Measurements from ENCODE around the gene CPHXL2.
A peak's percentile ranks its signal among the peaks of the same experiment; 100 is the strongest.

Gene CPHXL2

DNA sequence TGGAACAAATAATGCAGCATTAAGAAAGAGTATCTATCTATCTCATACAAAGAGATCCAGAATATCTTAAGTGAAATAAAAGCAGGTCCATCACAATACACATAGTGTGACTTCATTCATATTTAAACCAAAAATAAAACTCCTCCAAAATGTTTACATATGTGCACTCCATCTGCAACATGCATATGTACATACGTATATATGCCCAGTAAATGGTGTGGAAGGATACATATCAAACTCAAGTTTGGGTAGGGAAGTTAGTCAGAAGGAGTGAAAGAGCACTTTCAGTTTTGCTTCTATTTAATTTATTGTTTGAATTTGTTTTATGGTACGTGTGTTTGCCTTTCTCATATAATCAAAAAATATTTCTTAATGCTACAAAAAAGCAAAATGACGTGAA is 41.8 kb downstream of the CPHXL2 start:
- DNase-seq: no peak

- DNase-seq: no peak
Observed at GRCh38 chr16:75632857-75633256, 44.0 kb downstream of the CPHXL2 start.

DNA sequence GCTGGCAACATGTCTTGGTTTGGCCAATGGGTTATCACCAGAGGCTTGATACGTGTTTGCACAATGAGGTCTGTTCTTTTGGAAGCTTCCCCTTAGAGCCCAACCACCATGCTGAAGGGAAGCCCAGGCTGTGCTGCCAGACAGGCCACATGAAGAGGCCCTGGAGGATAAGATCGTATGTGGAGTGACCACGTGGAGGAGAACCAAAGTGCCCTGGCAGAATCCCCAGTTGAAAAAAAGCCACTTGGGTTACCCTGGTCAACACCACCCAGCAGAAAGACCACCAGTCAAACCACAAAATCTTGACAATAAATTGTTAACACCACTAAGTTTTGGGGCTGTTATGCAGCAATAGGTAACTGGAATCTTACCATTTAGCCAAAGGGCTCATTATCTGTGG is 46.8 kb downstream of the CPHXL2 start:
- no peak for DNase-seq

GRCh38 chr16:75629132-75629531 is 47.7 kb downstream of the CPHXL2 start:
- no peak for DNase-seq

DNA sequence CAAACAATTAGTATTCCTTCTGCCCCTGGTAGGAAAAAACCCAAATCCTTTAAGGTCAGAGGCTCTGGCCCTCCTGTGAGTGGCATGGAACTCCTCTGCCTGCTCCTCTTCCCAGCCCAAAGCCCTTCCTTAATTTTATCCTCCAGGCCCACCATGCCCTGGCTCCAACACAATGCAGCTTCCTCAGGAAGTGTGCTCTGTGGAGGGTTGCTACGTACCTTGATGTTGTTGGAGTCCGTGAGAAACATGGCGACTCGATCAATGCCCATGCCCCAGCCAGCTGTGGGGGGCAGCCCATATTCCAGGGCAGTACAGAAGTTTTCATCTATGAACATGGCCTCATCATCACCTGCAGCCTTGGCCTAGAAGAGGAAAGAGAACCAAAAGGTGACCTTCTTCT is 48.5 kb downstream of the CPHXL2 start:
- DNase-seq: no peak

DNA sequence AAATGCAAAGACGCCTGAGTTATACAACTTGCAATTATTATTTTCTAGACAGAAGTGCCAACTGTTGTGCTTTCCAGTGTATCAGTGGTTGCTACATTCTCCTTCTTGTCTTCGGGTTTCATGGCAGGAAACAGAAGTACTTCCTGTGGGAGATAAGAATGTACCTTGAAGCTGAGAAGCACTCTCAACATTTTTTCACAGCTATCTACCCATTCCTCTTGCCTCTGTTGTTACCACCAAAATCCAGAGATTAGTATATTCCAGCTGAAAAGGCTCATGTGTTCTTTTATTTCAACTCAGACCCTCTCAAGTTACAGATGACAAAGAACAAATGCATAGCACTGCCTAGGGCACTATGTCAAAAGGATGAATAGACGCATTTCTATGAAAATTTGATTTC is 49.0 kb downstream of the CPHXL2 start:
- no peak for DNase-seq

- no peak for DNase-seq
Observed at GRCh38 chr16:75626806-75627205, 50.0 kb downstream of the CPHXL2 start.

DNA sequence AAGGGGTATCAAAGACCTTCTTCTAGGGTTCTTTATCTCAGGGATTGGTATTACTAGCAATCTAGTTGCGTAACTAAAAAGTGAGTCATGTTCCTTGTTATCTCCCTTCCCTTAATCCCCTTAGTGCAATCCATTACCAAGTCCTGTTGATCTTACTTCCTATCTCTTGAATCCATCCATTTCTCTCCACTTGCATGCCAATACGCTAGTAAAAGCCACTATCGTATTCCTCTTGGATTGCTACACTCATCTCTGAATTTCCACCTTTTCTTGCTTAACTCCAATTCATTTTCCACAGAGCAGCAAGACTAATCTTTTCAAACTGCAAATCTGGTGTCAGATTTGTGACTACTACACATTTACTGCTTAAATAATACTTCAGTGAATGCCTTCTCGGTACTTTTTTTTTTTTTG is 51.9 kb downstream of the CPHXL2 start:
- no peak for DNase-seq

- peak; percentile 96 for DNase-seq
Observed at GRCh38 chr16:75622761-75623605, 53.8 kb downstream of the CPHXL2 start, which contains the start of gene ADAT1. Gene ADAT1, minus strand, starts transcription at chr16:75623281. Its CDS starts 2,482 bp downstream, at chr16:75620799.

GRCh38 chr16:75621170-75621477 is 55.7 kb downstream of the CPHXL2 start:
- no peak for DNase-seq

DNA sequence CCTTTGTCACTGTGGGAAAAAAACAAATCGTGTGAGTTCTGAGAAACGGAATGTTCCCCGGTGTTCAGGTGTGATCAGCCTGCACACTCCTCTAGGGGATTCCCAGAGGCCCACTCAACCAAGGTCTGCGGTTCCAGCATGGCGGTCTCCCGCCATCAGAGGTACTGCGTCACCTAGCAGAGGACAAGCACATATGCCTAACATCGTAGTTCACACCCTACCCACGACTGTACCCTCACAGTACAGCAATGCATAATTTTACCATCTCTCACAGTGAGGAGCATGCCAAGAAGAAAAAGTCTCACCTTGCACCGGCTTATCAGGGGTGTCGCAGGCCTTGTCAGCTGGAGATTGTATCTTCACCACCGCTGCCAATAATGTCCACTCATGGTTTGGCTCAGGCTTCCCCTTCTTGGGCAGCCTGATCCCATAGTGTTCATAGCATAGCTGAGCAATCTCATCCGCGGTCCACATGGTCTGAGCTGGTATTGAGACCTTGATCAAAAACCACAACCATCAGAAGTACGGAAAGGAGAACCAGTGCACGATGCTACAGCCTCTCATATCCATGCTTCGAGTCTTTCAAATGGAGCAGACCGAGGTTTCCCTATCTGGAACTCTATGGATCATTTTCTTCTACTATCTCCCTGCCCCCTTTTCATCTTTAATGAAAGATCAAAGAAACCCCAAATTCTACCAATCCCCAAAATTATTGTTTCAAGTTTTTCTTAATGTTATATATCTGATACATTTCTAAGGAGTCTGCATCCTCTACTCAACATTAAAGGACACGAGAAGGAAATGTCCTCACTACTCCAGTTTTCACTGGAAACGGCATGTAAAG is 56.3 kb downstream of the CPHXL2 start:
- DNase-seq: peak; percentile 69

- no peak for DNase-seq
Observed at GRCh38 chr16:75618780-75619179, 58.0 kb downstream of the CPHXL2 start.

- no peak for DNase-seq
Observed at GRCh38 chr16:75617121-75617520, 59.7 kb downstream of the CPHXL2 start.

- DNase-seq: no peak
Observed at GRCh38 chr16:75616521-75617010, 60.2 kb downstream of the CPHXL2 start.

- DNase-seq: no peak
Observed at GRCh38 chr16:75615619-75616018, 61.2 kb downstream of the CPHXL2 start.

GRCh38 chr16:75614066-75614897 is 62.5 kb downstream of the CPHXL2 start:
- DNase-seq: no peak
